HG03442 (cell line): Measurements from ENCODE around the gene GOLGA6D.
"Not testable (repeated sequence)": the region's sequence is repeated elsewhere in the genome, so short reads cannot be mapped to it uniquely, and the experiment has no call there.

ENCODE experiments used
- ATAC-seq: cut with Tn5 transposase; IDR thresholded peaks from one replicate; pipeline ENCODE4 v1.9.1; 2021; ENCODE audit warnings: mild to moderate bottlenecking, moderate library complexity; ENCODE audit not compliant: unreplicated experiment

Gene GOLGA6D, protein sequence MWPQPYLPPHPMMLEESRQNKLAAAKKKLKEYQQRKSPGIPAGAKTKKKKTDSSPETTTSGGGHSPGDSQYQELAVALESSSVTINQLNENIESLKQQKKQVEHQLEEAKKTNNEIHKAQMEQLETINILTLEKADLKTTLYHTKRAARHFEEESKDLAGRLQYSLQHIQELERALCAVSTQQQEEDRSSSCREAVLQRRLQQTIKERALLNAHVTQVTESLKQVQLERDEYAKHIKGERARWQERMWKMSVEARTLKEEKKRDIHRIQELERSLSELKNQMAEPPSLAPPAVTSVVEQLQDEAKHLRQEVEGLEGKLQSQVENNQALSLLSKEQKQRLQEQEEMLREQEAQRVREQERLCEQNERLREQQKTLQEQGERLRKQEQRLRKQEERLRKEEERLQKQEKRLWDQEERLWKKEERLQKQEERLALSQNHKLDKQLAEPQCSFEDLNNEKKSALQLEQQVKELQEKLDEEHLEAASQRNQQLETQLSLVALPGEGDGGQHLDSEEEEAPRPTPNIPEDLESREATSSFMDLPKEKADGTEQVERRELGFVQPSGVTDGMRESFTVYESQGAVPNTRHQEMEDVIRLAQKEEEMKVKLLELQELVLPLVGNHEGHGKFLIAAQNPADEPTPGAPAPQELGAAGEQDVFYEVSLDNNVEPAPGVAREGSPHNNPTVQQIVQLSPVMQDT

DNA sequence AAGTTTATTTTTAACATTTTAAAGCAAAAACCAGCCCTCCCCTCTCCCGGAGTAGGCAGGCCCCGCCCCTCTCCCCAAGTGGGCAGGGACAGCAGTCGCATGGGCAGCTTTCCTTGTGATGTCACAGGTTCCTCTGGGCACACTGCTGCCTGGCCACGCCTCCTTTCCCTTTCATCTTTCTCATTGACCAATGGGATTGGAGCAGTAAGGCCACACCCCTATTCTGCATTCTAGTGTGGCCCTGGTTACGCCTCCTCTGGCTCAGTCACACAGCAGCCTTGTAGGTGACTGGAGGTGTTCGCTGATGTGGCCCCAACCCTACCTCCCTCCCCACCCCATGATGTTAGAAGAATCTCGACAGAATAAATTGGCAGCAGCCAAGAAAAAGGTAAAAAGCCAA, at the start of gene GOLGA6D:
Gene GOLGA6D, plus strand, starts transcription at position 264 of the 400 bp plus-strand sequence. Its CDS starts 41 bp downstream, at position 305.
- not testable (repeated sequence) for ATAC-seq

DNA sequence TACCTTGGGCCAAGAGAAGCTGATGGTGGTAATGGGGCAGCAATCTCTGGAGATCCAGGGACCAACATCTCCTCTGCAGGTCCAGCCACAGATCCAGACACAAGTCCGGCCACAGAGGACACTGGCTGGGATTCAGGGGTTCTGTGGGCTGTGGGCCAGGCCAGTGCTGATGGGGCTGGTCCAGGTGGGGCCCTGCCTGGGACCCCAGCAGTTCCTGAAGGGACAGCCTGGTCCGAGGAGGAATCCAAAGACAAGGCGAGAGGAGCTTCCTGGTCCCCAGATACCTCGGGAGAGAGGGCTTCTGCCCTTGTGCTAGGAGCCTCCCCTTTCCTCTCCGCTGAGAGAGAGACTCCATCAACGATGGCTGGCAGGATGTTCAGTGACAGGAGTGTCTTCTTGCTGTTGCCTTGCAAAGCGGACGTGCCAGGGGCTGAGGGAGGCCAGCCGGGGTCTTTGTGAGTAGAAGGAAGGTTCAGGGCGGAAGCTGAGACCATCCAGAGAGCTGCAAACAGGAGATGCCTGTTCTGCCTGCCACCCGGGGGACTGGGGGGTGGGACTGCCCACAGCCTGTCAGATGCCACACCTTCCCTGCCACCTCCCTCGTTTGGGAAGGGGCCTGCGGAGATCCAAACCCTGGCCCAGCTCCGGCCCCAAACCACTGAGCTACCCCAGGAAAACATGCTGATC, 49.0 kb upstream of the GOLGA6D start:
- no peak for ATAC-seq

DNA sequence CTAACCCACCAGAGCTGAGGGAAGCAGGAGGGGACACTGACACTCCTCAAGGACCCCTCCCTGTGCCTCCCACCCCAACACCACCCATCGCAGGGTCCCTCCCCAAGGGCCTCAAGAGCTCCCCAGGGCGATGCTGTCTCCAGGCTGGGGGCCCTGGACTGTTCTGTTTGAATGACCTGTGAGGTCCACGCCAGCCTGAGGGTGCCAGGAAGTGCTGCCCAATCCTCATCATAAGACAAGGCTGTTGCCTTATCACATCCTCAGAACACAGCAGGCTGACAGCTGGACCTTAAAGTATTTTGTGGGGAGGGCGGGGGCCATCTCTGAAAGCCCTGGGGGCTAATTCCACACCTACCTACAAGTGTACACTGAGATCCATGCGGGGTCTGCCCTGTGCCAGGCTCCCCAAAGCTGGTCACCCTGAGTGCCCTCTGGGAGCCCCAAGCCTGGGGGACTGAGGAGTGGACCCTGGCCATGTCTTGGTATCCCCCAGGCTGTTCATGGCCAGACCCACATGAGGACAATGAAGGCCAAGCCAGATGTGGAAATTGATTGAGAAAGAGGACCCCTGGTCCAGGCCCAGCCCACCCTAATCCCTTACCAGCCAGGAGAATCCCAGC, 48.3 kb upstream of the GOLGA6D start:
- ATAC-seq, result no peak

DNA sequence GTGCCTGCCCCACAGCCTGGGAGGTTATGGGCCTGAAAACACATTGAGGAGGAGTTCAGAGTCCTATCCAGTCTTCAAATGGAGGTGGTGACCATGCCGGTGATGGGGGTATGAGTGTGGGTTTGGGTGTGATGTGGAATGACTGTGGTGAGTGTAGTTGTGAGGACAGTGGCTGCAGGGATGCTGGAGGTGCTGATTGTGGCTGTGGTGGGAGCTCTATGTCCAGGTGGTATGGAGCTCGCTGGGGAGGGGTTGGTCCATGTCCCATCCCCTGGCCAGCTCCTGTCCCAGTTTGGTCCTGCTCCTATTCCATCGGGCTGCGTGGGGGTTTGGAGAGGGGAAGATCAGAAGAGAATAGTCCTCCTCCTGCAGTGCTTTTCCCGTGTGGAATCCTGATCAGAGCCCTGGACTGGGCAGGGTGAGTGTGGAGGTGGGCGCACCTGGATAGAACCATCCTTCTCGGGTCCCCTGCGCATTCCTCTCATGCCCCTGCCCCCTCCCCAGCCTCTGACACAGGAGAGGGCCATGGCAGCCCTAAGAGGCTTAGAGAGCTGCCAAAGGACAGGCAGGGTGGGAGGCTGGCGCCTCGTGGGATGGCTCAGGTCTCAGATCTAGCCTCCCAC, 47.5 kb upstream of the GOLGA6D start:
- no peak for ATAC-seq

DNA sequence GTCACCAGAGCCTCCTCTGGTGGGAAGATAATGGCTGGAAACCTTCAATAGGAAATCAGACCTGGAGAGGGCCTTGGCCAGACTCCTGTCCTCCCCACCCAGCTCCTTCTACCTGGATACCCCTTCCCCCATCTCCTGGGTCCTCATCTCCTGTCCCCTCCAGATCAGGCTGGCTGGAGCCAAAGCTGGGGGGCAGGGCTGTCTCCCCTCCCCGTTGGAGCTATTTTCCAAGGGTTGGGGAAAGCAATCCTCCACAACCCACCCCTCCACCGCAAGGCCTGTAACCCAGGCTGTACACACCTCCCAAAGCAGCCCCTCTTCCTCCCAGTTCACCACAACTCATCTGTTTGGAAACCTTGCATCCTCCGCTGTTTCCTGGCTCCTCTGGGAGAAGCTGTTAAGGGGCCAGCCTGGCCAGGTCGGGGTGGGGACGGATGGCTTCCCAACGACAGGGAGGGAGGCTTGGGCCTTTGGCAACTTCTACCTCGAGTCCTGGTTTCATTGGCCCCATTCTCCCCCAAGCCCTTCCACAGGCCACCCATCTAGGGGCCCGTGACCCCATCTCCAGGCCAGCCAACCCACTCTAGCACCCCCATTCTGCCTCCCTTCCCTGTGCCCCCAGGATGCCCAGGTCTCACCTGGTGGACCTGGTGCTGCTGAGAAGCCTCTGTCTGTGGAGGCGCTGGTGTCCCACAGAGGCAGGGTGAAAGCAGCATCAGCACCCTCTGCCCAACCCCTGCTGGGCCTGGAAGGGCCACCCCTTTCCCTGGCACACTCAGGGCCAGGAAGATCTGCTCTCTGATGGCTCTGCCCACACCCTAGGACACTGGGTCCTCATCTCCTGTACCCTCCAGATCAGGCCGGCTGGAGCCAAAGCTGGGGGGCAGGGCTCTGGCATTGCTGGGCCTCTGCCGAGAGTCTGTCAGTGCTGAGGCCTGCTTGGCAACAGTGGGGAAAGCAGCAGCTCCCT, 46.6 kb upstream of the GOLGA6D start:
- ATAC-seq, result no peak

DNA sequence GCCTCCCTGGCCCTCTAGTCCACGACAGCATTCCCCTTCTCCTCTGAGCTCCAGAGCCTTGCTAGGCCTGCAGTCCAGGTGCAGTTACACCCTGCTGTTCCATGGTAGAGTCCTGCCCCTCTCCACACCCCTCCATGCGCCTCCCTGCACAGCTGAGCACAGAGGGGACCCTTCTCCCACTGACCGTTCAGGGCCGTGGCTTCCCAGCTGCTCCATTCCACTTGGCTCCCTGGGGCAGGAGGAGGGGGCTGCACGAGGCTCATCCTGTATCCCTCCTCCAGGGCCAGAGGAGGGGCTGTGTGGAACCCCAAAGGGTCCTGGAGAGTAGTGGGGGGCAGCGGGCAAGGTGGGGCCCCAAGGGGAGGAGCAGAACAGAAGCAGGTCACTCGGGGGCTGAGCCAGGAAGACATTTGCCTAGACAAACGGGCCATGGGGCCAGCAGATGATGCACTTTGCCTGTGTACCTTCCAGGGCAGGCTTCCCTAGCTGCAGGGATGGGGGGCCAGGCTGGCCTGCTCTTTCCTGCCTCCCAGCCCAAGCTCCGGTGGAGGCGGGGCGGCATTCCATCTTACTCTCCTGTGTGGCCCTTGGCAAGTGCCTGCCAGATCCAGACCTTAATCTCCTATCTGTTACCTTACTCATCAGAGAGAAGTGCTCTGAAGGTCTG, 45.2 kb upstream of the GOLGA6D start:
- no peak for ATAC-seq

DNA sequence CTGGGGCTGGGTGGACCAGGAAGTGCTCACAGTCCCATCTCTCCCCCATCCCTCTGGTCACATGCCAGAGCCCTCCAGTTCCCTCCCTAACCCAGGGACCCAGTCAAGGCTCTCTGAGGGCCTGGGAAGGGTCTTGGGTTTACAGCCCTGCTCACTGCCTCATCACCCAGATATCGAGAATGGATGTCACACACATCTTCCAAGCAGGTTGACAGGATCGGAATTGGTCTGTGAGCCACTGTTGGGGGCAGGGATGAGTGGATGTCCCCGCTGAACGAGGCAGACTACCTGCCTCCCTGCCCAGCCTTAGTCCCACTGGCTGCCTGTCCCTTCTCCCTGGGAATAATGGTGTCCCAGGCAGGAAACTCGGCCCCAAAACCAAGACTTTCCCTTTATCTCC, 44.5 kb upstream of the GOLGA6D start:
- ATAC-seq, result no peak

DNA sequence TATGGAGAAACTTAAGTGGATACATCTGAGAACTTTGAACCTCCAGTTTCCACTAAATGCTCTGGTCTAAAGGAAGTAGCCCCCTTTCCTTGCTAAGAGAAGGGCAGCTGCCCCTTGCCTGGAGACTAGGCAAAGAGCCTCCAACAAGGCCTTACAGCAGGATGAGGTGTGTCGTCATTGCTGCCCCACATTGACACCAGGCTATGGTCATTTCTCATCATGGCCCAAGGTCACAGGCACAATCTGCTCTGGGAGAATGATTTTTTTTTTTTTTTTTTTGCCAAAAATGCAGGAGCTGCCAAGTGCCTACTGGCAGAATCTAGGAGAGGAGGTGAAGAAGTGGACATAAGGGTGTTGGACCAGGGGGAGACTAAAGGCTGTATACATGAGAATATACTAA, 36.9 kb upstream of the GOLGA6D start:
- not testable (repeated sequence) for ATAC-seq

DNA sequence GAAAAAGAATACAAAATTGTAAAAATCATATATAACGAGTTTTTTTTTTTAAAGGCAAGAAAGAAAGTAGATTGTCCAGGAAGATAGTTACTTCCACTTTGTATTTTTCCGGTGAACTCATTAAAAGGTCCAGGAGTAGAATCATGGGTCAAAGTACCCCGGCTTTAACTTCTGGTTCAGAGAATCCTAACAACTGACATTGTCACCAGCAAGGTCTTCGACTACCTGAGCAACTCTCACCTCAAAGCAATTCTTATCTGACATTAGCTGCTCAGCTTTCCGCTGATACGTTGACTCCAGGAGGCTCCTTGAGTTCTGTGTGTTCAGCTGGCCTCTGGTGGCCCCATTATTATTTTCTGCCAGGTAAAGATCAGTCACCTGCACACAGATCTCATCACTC, 33.6 kb upstream of the GOLGA6D start:
- not testable (repeated sequence) for ATAC-seq

DNA sequence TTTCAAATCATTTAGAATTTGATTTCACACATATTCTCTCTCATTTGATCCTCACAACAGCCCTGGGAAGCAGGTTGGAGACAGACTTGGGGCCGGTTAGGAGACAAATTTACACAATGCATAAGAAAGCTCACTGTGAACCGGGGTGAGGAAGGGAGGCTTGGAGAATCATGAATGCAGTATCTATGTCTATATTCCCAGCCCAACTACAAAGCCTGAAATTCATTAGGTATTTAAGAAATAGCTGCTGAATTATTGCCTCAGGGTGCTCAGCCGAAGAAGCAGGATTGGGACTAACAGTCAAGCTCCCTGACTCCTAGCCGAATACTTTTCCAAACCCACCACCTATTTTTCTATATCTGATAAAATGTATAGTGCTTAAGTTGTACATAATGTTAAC, 32.9 kb upstream of the GOLGA6D start:
- no peak for ATAC-seq

DNA sequence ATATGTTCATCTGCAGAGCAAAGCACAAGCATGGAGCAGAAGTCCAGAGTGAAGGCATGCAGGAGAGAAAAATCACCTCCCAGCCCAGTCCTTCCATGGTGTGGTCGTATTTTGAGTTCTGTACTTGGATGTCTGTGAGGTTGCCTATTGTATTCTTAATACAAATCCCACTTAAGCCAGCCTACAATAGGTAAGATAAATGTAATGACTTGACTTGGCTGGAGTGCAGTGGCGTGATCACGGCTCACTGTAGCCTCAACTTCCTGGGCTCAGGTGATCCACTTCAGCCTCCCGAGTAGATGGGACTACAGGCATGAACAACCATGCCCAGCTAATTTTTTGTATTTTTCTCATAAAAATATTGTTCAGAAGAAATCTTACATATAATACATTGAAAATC, 31.3 kb upstream of the GOLGA6D start:
- not testable (repeated sequence) for ATAC-seq

DNA sequence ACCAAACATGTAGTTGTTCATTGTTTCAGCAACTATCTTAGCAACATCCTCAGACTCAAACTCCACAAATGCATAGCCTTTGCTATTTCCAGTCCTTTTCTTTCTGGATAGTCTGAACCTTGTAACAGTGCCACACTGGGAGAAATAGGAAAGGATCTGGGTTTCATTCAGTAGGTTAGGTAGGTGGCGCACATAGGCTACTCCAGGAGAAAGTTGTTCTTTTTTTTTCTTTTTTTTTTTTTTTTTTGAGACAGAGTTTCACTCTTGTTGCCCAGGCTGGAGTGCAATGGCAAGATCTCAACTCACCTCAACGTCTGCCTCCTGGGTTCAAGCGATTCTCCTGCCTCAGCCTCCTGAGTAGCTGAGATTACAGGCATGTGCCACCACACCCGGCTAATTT, 30.4 kb upstream of the GOLGA6D start:
- not testable (repeated sequence) for ATAC-seq

DNA sequence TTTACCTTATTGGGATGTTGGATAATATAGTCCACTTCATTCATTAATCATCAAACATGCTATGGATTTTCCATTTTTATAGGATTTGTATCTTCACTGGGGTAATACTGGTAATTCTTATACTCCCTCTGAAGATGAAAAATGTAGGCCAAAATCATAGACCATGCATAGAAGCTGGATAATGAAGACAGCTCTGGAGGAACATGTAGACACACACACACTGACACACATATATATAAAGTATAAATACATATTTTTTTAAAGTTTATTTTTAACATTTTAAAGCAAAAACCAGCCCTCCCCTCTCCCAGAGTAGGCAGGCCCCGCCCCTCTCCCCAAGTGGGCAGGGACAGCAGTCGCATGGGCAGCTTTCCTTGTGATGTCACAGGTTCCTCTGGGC, 24.6 kb upstream of the GOLGA6D start, which contains the start of gene GOLGA6C:
Gene GOLGA6C, plus strand, starts transcription at position 301 of the 400 bp plus-strand sequence. CDS start 265 bp downstream, outside the sequence.
- ATAC-seq, result not testable (repeated sequence)

DNA sequence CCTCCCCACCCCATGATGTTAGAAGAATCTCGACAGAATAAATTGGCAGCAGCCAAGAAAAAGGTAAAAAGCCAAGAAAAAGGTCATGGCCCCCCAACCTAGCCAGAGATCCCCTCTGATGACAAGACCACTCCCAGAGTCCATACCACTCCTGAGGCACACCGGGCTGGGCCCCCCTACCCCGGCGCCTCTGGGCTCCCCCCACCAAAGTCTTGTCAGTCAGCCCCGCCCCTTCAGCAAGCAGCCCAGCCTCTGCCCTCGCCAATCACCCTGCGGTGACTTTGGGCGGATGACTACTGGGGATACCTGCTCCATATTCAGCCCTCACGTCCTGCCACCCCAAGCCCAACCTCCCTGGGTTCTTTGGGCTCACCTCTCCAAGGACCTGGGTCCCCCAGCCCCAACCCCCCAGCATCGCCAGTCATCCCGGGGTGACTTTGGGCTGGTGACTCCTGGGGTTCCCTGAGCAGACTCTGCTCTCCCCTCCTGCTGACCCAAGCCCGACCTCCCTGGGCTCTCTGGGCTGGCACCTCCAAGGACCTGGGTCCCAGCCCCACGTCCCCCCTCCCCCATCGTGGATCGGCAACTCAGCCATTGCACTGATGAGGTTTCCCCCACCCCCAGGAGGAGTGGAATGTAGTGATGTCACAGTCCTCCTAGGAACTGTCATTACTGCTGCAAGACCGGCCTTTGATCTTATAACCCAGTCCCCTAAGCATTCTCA, 23.9 kb upstream of the GOLGA6D start:
- ATAC-seq, result not testable (repeated sequence)

DNA sequence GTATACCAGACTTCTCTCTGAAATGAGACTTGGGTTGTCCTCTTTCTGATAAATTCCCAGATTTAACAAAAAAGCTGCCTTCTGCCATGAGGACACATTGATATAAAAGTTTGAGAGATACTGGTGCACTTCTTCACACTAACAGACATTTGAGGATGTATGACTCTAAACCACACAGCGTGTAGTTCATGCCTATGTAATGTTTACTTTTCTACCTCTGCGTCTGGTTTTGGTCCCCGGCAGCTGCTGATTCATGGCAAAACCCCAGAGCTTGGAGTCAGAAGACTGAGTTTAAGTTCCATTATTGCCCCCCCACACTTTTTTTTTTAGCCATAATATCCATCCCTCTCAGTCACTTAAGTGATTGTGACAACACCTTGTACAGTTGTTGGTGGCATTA, 22.8 kb upstream of the GOLGA6D start:
- not testable (repeated sequence) for ATAC-seq

DNA sequence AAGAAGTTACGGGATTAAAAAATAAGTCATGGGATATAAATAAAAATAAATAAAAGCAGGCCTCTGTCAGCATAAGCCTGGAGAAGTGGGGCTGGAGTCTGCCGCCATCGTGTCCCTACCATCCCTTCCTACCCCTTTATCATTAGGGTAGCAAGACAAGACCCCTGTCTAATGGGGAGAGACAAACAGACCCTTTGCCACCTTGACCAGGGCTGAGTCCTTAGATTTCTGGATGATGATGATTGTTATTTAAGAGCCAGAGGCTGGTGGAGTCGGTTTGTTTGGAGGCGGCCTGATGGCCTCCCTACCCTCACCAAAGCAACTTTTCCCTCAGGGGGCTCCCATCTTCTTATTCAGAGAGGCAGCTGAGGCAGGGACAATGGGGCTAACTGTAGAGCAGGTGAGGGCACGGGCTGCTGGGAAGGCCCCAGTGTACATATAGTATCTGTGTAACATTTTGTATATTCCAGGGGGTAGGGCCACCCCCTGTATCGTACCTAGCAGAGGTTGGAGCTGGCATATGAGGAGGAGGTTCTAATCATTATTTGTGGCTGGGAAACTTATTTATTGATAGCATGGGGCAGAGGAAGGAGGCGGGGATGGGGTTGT, 8.8 kb upstream of the GOLGA6D start:
- not testable (repeated sequence) for ATAC-seq

DNA sequence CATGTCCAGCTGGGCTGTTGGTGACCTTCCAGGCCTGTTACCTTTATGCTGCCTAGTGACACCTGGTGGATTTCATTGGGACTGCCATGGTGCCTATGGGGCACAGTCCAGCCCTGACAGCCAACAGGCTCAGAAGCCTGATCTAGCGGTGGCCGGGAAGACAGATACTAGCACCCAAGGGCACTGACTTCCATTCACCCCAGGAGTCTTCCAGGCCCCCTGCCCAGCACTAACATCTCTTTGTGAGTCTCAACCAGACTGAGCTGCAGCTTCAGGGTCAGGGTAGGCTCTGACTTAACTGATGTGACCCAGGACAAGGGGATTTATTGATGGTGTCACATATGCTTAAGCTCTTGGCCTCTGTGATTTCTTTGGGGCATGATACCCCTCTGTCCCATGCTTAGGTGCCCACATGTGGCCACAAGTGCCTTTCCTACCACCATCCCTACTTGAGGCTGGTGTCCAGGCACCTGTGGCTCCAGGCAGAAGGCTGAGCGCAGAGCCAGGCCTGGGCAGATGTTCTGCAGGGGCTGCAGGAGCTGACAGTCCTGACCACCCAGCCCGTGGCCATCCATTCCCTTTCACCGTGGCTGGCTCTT, 8.0 kb upstream of the GOLGA6D start:
- ATAC-seq, result peak; percentile 99
